A549 (cell line): ENCODE measurements around the gene CEBPA. TPM values are rescaled to one million over a fixed set of nuclear protein-coding genes. Genes with fewer than 3 reads are reported as not detected.

Experiments used
- ATAC-seq, 2 experiments: fragments of 200-7000 bp in 1 of 2; fragments of >200 bp in 1 of 2; cut with Nextera tagmentation in 1 of 2; cut with Tn5 transposase in 1 of 2; 3 replicates each; pipeline versions ENCODE4 v1.8.0 to v1.9.1; 2018 to 2020; ENCODE audit warnings: mild to moderate bottlenecking in 1 of 2, moderate library complexity in 1 of 2
- CTCF ChIA-PET: fragments of 300-600 bp; sonication (Branson Sonifier 250); formaldehyde crosslinking; extraction: SDS; loops from one replicate; lab custom pipeline; 2021; ENCODE audit warnings: antibody characterized with exemption, inconsistent platforms; lab: Yijun Ruan, JAX
- POLR2A ChIA-PET: fragments of 350-600 bp; formaldehyde crosslinking; extraction: SDS; loops from one replicate; lab custom pipeline; 2021; ENCODE audit warnings: antibody characterized with exemption, inconsistent platforms; lab: Yijun Ruan, JAX
- DNase-seq, 2 experiments: peaks; one replicate each; pipeline versions ENCODE4 v3.0.0 to v3.0.0-alpha.2; 2011 to 2016; ENCODE audit warnings: low read depth in 1 of 2, low spot score in 1 of 2
- FAIRE-seq: peaks from 2 replicates; lab custom pipeline; 2011; peaks lifted over from hg19 to GRCh38; lab: Jason Lieb, UNC
- H3K27ac ChIP-seq, 2 experiments: fragments of >200 bp; sonication (Bioruptor Twin); formaldehyde crosslinking; 3 replicates each; pipeline ENCODE4 v1.5.1; 2016 to 2017
- H3K4me1 ChIP-seq: fragments of >200 bp; sonication (Bioruptor Twin); formaldehyde crosslinking; 3 replicates; pipeline ENCODE4 v1.6.1; 2016
- H3K4me2 ChIP-seq: fragments of >200 bp; sonication (Bioruptor Twin); formaldehyde crosslinking; 3 replicates; pipeline ENCODE4 v1.6.1; 2016
- H3K4me3 ChIP-seq: fragments of >200 bp; sonication (Bioruptor Twin); formaldehyde crosslinking; 3 replicates; pipeline ENCODE4 v1.5.1; 2016
- H3K9me3 ChIP-seq: fragments of >200 bp; sonication (Bioruptor Twin); formaldehyde crosslinking; 3 replicates; pipeline ENCODE4 v1.6.1; 2016
- BHLHE40 ChIP-seq: IDR thresholded peaks from 2 replicates; pipeline ENCODE4 v1.6.1; 2012; ENCODE audit warnings: low read depth, low read length, inconsistent platforms
- CBX2 ChIP-seq: fragments of 200-600 bp; sonication (generic); IDR thresholded peaks from 2 replicates; pipeline ENCODE4 v1.6.1; 2016; ENCODE audit warnings: low read depth, mild to moderate bottlenecking, borderline replicate concordance
- CHD4 ChIP-seq: fragments of 200-600 bp; sonication (generic); IDR thresholded peaks from 2 replicates; pipeline ENCODE4 v1.6.1; 2016; ENCODE audit warnings: antibody characterized with exemption, mild to moderate bottlenecking, borderline replicate concordance
- EHMT2 ChIP-seq: fragments of 200-600 bp; sonication (generic); IDR thresholded peaks from 2 replicates; pipeline ENCODE4 v1.6.1; 2016; ENCODE audit warnings: antibody characterized with exemption, low read depth, mild to moderate bottlenecking, moderate library complexity
- FOXS1 ChIP-seq: fragments of 250-450 bp; sonication (Bioruptor Pico); IDR thresholded peaks from 2 replicates; pipeline ENCODE4 v1.5.0; 2020; ENCODE audit warnings: mild to moderate bottlenecking, moderate library complexity
- HDAC2 ChIP-seq: fragments of 200-600 bp; sonication (generic); IDR thresholded peaks from 2 replicates; pipeline ENCODE4 v1.6.1; 2016
- HOXA7 ChIP-seq: fragments of 250-450 bp; sonication (Bioruptor Pico); IDR thresholded peaks from 2 replicates; pipeline ENCODE4 v1.5.0; 2020; ENCODE audit warnings: mild to moderate bottlenecking, moderate library complexity
- HOXB13 ChIP-seq: fragments of 250-450 bp; sonication (Bioruptor Pico); IDR thresholded peaks from 2 replicates; pipeline ENCODE4 v1.5.0; 2020; ENCODE audit warnings: low read depth, mild to moderate bottlenecking, moderate library complexity
- KDM5A ChIP-seq: fragments of 200-600 bp; sonication (generic); IDR thresholded peaks from 2 replicates; pipeline ENCODE4 v1.6.1; 2016; ENCODE audit warnings: antibody characterized with exemption, mild to moderate bottlenecking
- NFE2L2 ChIP-seq: fragments of 150-350 bp; conservative IDR thresholded peaks from 2 replicates; pipeline ENCODE4 v1.6.1; 2014; ENCODE audit warnings: low read length
- NPAS2 ChIP-seq: fragments of 250-450 bp; sonication (Bioruptor Pico); IDR thresholded peaks from 2 replicates; pipeline ENCODE4 v1.8.0; 2022; ENCODE audit warnings: mild to moderate bottlenecking, moderate library complexity, borderline replicate concordance
- NR3C1 ChIP-seq: fragments of >200 bp; sonication (Bioruptor Twin); formaldehyde crosslinking; IDR thresholded peaks from 3 replicates; pipeline ENCODE4 v1.6.1; 2017
- POLR2A ChIP-seq: IDR thresholded peaks from 2 replicates; pipeline ENCODE4 v1.6.1; 2012; ENCODE audit warnings: mild to moderate bottlenecking, low read length
- RARB ChIP-seq: fragments of 250-450 bp; sonication (Bioruptor Pico); IDR thresholded peaks from 2 replicates; pipeline ENCODE4 v1.8.0; 2021; ENCODE audit warnings: mild to moderate bottlenecking, moderate library complexity
- RNF2 ChIP-seq: fragments of 200-600 bp; sonication (generic); IDR thresholded peaks from 2 replicates; pipeline ENCODE4 v1.6.1; 2016; ENCODE audit warnings: low read depth, mild to moderate bottlenecking, antibody characterized with exemption, moderate library complexity, borderline replicate concordance
- SMC3 ChIP-seq: fragments of >200 bp; sonication (Bioruptor Twin); formaldehyde crosslinking; IDR thresholded peaks from 3 replicates; pipeline ENCODE4 v1.6.1; 2018; ENCODE audit warnings: inconsistent platforms
- SREBF2 ChIP-seq: fragments of 450-650 bp; IDR thresholded peaks from 2 replicates; pipeline ENCODE4 v1.6.1; 2014; ENCODE audit warnings: mild to moderate bottlenecking, moderate library complexity
- TFCP2L1 ChIP-seq: fragments of 250-450 bp; sonication (Bioruptor Pico); IDR thresholded peaks from 2 replicates; pipeline ENCODE4 v1.5.0; 2021; ENCODE audit warnings: mild to moderate bottlenecking
- ZNF302 ChIP-seq: fragments of 250-450 bp; sonication (Bioruptor Pico); IDR thresholded peaks from 2 replicates; pipeline ENCODE4 v1.9.0; 2021; ENCODE audit warnings: inconsistent platforms, mild to moderate bottlenecking, moderate library complexity
- ZSCAN20 ChIP-seq: fragments of 250-450 bp; sonication (Bioruptor Pico); IDR thresholded peaks from 2 replicates; pipeline ENCODE4 v1.8.0; 2022; ENCODE audit warnings: mild to moderate bottlenecking, moderate library complexity
- WGBS: methylation state at CpG from one replicate; pipeline ENCODE4 v1.1.6; 2017; ENCODE audit errors: missing lambda C conversion rate; 5-methylcytosine and 5-hydroxymethylcytosine counted together
- polyA plus RNA-seq, 4 experiments: library from polyadenylated mRNA; depleted of rRNA in 3 of 4; stranded (reverse); fragments of >200 nt; fragmentation: RNase III in 1 of 4; extraction: RNeasy Plus Mini Kit Qiagen cat#74134 plus additional on column Dnase treatment in 1 of 4; gene quantifications; 2 replicates in 3 of 4; 3 replicates in 1 of 4; pipeline ENCODE4 v1.2.3, GENCODE V29; 2011 to 2017
- TF ChIP-seq, protein P1 (sequence below): IDR thresholded peaks from 2 replicates; pipeline ENCODE4 v1.6.1; 2012
- TF ChIP-seq, protein P2 (sequence below): fragments of >200 bp; sonication (Bioruptor Twin); formaldehyde crosslinking; IDR thresholded peaks from 3 replicates; pipeline ENCODE4 v1.6.1; 2016
- TF ChIP-seq, protein P3 (sequence below): fragments of 150-350 bp; IDR thresholded peaks from 2 replicates; pipeline ENCODE4 v1.6.1; 2014; ENCODE audit warnings: low read depth, mild to moderate bottlenecking, low read length

The CEBPA gene
- polyA plus RNA-seq, 2 of the 4 experiments (the other 2 are of a cell fraction), result 3.5 to 6.6 TPM

DNA sequence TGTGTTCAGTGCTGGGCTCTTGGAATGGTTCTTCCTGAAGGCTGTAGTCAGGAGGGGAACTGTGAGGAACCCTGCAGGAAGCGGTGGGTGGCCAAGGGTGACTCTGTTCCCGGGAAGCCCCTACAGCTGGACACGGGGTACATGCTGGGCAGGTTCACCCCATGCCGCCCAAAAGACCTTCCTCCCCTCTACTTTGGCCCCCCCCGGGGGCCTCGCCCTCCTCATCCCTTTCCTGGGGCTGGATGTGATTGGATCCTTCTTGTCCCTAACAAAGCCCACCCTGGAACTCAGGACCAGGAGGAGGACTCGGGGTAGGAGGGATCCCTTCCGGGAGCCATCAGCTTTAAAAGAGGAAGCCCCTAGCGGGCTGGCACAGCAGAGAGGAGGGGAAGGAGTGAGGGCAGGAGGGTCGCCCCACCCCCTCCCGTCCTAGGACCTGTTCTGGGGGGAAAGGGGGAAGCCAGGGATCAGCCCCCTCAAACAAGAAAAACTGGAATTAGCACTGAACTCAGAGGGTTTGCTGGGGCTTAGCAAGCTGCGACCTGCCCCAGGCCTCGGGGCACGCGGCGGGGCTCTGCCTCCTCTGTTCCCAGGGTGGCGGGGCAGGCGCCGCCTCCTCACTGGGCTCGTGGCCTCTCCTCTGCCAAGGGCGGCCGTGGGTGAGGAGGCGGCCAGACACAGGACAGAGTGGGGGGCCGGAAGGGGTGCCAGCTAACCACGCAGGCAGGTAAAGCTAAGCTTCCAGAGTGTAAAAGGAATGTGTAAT is 4.0 kb downstream of the CEBPA start:
- Histone ChIP-seq H3K4me3 (no peak overlapping the region), H3K9me3 (no peaks in the 10 kb centered on the region), H3K4me2 (no peak overlapping the region)
- WGBS, result 83% methylated on average over 25 of the region's 25 CpGs
- DNase-seq (no peak), FAIRE-seq (no peak)
- no peak for TF ChIP-seq TFCP2L1 (CRISPR knock-in tag)
- no peak for TF ChIP-seq CHD4
- TF ChIP-seq POLR2A, result 0 out of 2 replicates have a peak, but pooled peaks have one; percentile 12
- TF ChIP-seq, all 56 proteins: peak for 1
- Histone ChIP-seq H3K4me1 (peaks cover 17% of the 10 kb centered on the region), H3K27ac (no peak overlapping the region)
- no peak for ATAC-seq
- ChIA-PET CTCF (interaction anchor here (0.7 to 36.6 kb wide), 9 partner anchors 10 to 473 kb away, joined by 3 to 603 read pairs (median 7); partner anchors contain the start of gene CEBPG), POLR2A (interaction anchor here (0.5 to 6.1 kb wide), 3 partner anchors 74 to 167 kb away, joined by 5 to 160 read pairs (median 51); partner anchors contain the start of gene CEBPG)

DNA sequence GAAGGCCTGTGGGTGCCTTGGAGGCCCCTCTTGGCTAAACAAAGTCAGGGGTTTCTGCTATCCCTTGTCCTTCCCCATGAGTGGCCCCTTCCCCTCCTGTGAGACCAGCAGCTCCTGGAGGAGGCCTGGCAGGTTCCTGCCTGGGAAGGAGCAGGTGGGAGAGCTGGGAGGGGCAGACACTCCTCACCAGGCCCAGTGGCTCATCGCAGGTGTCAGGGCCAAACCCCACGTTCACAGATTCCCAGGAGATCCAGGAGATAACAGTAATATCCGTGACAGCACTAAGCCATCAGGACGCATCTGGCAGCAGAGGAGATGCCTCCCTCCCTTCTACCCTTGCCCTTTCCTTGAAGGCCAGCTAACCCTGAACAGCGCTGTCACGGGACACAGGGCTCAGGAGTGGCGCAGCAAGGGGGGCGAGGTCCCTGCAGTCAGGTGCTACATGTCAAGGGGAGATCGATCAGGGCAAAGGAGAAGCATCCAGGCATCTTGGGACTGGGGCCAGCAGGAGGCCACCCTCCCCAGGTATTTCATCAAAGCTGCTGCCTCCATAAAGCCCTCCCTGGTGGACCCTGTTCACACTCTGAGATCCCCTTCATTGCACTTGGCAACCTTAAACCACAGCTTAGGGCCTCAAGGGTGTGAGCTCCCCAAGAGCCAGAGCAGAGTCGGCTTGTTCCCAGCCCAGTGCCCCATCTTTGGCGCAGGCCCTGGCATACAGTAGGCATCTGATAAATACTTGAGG is 4.8 kb downstream of the CEBPA start:
- H3K9me3 ChIP-seq, result no peaks in the 10 kb centered on the region
- H3K4me3 ChIP-seq, result no peak overlapping the region
- no peak overlapping the region for H3K4me2 ChIP-seq
- 84% methylated on average over 11 of the region's 11 CpGs for WGBS
- no peak overlapping the region for H3K27ac ChIP-seq
- TF ChIP-seq ZSCAN20 (CRISPR knock-in tag), result no peak
- TF ChIP-seq, protein P1, sequence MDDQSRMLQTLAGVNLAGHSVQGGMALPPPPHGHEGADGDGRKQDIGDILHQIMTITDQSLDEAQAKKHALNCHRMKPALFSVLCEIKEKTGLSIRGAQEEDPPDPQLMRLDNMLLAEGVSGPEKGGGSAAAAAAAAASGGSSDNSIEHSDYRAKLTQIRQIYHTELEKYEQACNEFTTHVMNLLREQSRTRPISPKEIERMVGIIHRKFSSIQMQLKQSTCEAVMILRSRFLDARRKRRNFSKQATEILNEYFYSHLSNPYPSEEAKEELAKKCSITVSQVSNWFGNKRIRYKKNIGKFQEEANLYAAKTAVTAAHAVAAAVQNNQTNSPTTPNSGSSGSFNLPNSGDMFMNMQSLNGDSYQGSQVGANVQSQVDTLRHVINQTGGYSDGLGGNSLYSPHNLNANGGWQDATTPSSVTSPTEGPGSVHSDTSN, result no peak
- no peak for TF ChIP-seq FOXS1
- TF ChIP-seq, protein P2, sequence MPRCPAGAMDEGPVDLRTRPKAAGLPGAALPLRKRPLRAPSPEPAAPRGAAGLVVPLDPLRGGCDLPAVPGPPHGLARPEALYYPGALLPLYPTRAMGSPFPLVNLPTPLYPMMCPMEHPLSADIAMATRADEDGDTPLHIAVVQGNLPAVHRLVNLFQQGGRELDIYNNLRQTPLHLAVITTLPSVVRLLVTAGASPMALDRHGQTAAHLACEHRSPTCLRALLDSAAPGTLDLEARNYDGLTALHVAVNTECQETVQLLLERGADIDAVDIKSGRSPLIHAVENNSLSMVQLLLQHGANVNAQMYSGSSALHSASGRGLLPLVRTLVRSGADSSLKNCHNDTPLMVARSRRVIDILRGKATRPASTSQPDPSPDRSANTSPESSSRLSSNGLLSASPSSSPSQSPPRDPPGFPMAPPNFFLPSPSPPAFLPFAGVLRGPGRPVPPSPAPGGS, result no peak
- no peak for TF ChIP-seq KDM5A
- TF ChIP-seq NPAS2 (CRISPR knock-in tag), result no peak
- TF ChIP-seq SREBF2, result no peak
- no peak for TF ChIP-seq RNF2
- no peak for TF ChIP-seq CBX2
- TF ChIP-seq, protein P3, sequence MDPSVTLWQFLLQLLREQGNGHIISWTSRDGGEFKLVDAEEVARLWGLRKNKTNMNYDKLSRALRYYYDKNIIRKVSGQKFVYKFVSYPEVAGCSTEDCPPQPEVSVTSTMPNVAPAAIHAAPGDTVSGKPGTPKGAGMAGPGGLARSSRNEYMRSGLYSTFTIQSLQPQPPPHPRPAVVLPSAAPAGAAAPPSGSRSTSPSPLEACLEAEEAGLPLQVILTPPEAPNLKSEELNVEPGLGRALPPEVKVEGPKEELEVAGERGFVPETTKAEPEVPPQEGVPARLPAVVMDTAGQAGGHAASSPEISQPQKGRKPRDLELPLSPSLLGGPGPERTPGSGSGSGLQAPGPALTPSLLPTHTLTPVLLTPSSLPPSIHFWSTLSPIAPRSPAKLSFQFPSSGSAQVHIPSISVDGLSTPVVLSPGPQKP, result no peak
- TF ChIP-seq ZNF302, result no peak
- TF ChIP-seq SMC3, result no peak
- POLR2A ChIA-PET, result no interaction called here
- no peak for DNase-seq
- peaks cover 24% of the 10 kb centered on the region for H3K4me1 ChIP-seq
- FAIRE-seq, result no peak
- CTCF ChIA-PET, result interaction anchor here (0.5 to 36.6 kb wide), 13 partner anchors 8 to 480 kb away, joined by 3 to 603 read pairs (median 4); partner anchors contain the start of gene CEBPG
- no peak for ATAC-seq

DNA sequence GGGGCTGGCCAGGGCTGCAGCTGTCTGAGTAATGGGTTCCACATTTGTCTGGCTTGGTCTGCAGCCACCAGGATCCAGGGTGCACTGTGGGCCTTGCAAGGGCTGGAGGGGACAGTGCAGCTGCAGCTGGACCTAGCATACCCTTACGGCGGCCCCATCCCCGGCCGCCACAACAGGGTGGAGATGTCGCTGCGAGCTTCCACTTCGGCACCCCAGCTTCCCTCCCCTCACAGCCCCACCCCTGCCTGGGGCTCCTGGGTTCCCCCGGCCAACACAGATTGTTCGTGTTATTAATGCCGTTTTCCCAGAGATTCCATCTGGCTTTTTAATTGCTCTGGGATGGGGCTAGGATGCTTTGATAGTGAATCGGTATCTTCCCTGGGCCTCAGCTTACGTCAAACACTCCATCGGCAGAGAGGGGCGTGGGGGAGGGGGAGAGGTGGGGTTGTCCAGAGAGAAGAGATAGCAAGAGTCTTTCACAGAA is 5.8 kb downstream of the CEBPA start:
- 85% methylated on average over 14 of the region's 14 CpGs for WGBS
- POLR2A ChIA-PET, result no interaction called here
- CTCF ChIA-PET, result interaction anchor here (0.7 to 36.6 kb wide), 12 partner anchors 9 to 481 kb away, joined by 3 to 603 read pairs (median 6); partner anchors contain the start of gene CEBPG

More for the DNA sequence above, 5.8 kb downstream of the CEBPA start:
- TF ChIP-seq HOXB13 (CRISPR knock-in tag), result no peak
- no peak for TF ChIP-seq HDAC2
- TF ChIP-seq NFE2L2, result no peak
- TF ChIP-seq BHLHE40, result no peak
- TF ChIP-seq EHMT2, result no peak
- TF ChIP-seq HOXA7 (CRISPR knock-in tag), result no peak
- no peak for TF ChIP-seq NR3C1
- no peak for TF ChIP-seq RARB (CRISPR knock-in tag)
- no peak for TF ChIP-seq SREBF2
- TF ChIP-seq, all 56 proteins: peak for 0
- DNase-seq (no peak), FAIRE-seq (no peak), ATAC-seq (no peak)
- Histone ChIP-seq H3K9me3 (no peaks in the 10 kb centered on the region), H3K4me1 (peaks cover 35% of the 10 kb centered on the region), H3K27ac (no peak overlapping the region), H3K4me2 (no peak overlapping the region), H3K4me3 (no peak overlapping the region)
